Measurements from ENCODE around the gene NPEPL1. TPM values are rescaled to one million over a fixed set of nuclear protein-coding genes. Genes with fewer than 3 reads are reported as not detected.

The NPEPL1 gene
- total and polyA plus RNA-seq, 2 of the 8 experiments (the other 6 are each of a cell fraction or from before 2014, with no cell fraction given): 12.4 to 26.8 TPM

DNA sequence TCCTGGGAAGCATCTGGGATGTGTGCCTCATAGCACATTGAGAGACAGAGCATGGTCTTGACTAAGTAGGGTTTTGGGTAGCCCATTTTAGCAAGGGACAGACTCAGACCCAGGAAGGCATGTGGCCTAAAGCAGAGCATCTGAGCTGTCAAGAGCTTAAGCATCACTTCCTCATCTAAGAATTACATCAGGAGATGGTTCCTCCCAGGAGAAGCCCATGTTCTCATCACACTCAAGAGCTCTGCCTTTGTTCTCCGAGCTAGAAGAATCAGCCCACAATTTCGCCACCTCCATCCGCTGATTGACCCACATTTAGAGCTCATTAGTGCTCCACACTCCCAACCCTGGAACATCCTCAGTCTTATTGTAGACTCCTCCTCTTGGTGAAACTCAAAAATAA is 68.3 kb downstream of the NPEPL1 start:
- H3K4me3 ChIP-seq (ENCODE audit: extremely low read depth in 1 of 4, insufficient read depth in 2 of 4, low read depth in 3 of 4, low read length in 4 of 4): no peak overlapping the region
- H3K56ac ChIP-seq (replicated peaks; ENCODE audit: insufficient read length, low read depth, low read length): no peak overlapping the region
- H3K23me2 ChIP-seq (ENCODE audit: low read depth, low read length): no peaks in the 10 kb centered on the region
- H3K14ac ChIP-seq (ENCODE audit: insufficient read length): no peak overlapping the region
- H3K9me3 ChIP-seq (ENCODE audit: insufficient read depth in 2 of 2, low read depth in 1 of 2, low read length in 1 of 2): peaks cover 0 to 11% of the 10 kb centered on the region in 2 experiments; a peak in 1 of 4 replicates
- no peak overlapping the region for H3K4ac ChIP-seq (replicated peaks; ENCODE audit: insufficient read length, low read depth, low read length)
- CTCF ChIA-PET (ENCODE audit: partially characterized antibody): interaction anchor here (0.7 to 1.2 kb wide), 3 partner anchors 57 to 280 kb away, joined by 3 read pairs; no protein-coding TSS in a partner anchor
- H3K4me2 ChIP-seq (ENCODE audit: insufficient read depth in 1 of 2, low read depth in 2 of 2, low read length in 2 of 2): no peak overlapping the region
- WGBS, 2 experiments (ENCODE audit: extremely low coverage in 1 of 2, insufficient coverage in 1 of 2, insufficient read length in 1 of 2, insufficient replicate concordance in 2 of 2, low coverage in 1 of 2, low lambda C conversion rate in 2 of 2, missing lambda C conversion rate in 1 of 2): 91% methylated on average over 3 of the region's 3 CpGs; no CpG with 5 or more reads in 1 of the 2 experiments
- DNase-seq (ENCODE audit: low read depth in 1 of 2, low spot score in 2 of 2) (no peak), FAIRE-seq (no peak)
- no peaks in the 10 kb centered on the region for H4K20me1 ChIP-seq (replicated peaks in 1 of 2; ENCODE audit: control insufficient read depth in 1 of 2, insufficient read depth in 2 of 2, low read length in 2 of 2)
- no peak overlapping the region for H2BK15ac ChIP-seq (ENCODE audit: low read length)
- H3K23ac ChIP-seq (ENCODE audit: insufficient read length): no peak overlapping the region
- no peak overlapping the region for H3K9ac ChIP-seq (replicated peaks in 1 of 4; ENCODE audit: extremely low read depth in 1 of 4, low read depth in 3 of 4, low read length in 3 of 4)
- no peak overlapping the region for H4K91ac ChIP-seq (replicated peaks; ENCODE audit: insufficient read length, low read length)
- H3K27me3 ChIP-seq (replicated peaks in 1 of 4; ENCODE audit: control insufficient read depth in 3 of 4, extremely low read depth in 1 of 4, insufficient read depth in 3 of 4, low read length in 3 of 4): no peaks in the 10 kb centered on the region
- no peaks in the 10 kb centered on the region for H3K36me3 ChIP-seq (ENCODE audit: control insufficient read depth in 2 of 4, insufficient read depth in 4 of 4, low read length in 3 of 4)
- no peak overlapping the region; the same call in 1 of the 2 replicates for H2AK5ac ChIP-seq (ENCODE audit: low read depth, low read length)
- H3K18ac ChIP-seq (ENCODE audit: extremely low read depth, low read length): no peak overlapping the region
- H3K27ac ChIP-seq (ENCODE audit: low read depth, low read length): no peak overlapping the region
- no peaks in the 10 kb centered on the region for H3K4me1 ChIP-seq (replicated peaks in 1 of 4; ENCODE audit: control insufficient read depth in 3 of 4, insufficient read depth in 4 of 4, low read length in 3 of 4)
- H2AFZ ChIP-seq (ENCODE audit: low read length): no peak overlapping the region
- no peak overlapping the region for H2BK12ac ChIP-seq (ENCODE audit: low read depth, low read length)
- no peak overlapping the region for H4K5ac ChIP-seq (ENCODE audit: insufficient read length, low read depth, low read length)
- no peaks in the 10 kb centered on the region for H3K79me1 ChIP-seq (ENCODE audit: low read depth, low read length)
- H4K8ac ChIP-seq (ENCODE audit: extremely low read depth, insufficient read depth, low read length): no peak overlapping the region
- no peak overlapping the region for H2BK120ac ChIP-seq (replicated peaks; ENCODE audit: low read depth, low read length)
- no peaks in the 10 kb centered on the region for H3K79me2 ChIP-seq (ENCODE audit: control insufficient read depth in 1 of 2, insufficient read depth in 2 of 2, low read length in 2 of 2)
- POLR2A ChIA-PET (ENCODE audit: partially characterized antibody): no interaction called here
- H2BK5ac ChIP-seq (ENCODE audit: low read depth, low read length): no peak overlapping the region
- no peak overlapping the region for H2BK20ac ChIP-seq (ENCODE audit: low read length)
- TF ChIP-seq TAF7 (optimal IDR thresholded peaks at IDR 0.05; ENCODE audit: borderline replicate concordance, low read depth, low read length): no peak
- TF ChIP-seq MAFK (IDR thresholded peaks at IDR 0.05; ENCODE audit: low read depth, low read length): no peak
- no peak for TF ChIP-seq SIX5 (IDR thresholded peaks at IDR 0.05; ENCODE audit: low read depth, low read length)
- TF ChIP-seq HDAC2 (IDR thresholded peaks at IDR 0.05; ENCODE audit: borderline replicate concordance in 1 of 2, low read depth in 2 of 2, low read length in 2 of 2): no peak
- TF ChIP-seq ASH2L (IDR thresholded peaks at IDR 0.05; ENCODE audit: low read length): no peak
- no peak for TF ChIP-seq RNF2 (IDR thresholded peaks at IDR 0.05; ENCODE audit: borderline replicate concordance, low read depth, low read length, missing control alignments, poor library complexity, severe bottlenecking)
- TF ChIP-seq SAP30 (IDR thresholded peaks at IDR 0.05; ENCODE audit: insufficient read depth, insufficient replicate concordance, low read length): no peak
- no peak for TF ChIP-seq JUN (IDR thresholded peaks at IDR 0.05; ENCODE audit: low read depth, low read length)
- no peak for TF ChIP-seq BACH1 (IDR thresholded peaks at IDR 0.05; ENCODE audit: low read length)
- no peak for TF ChIP-seq EZH2 (IDR thresholded peaks at IDR 0.05; ENCODE audit: low read depth, low read length, severe bottlenecking)
- no peak for TF ChIP-seq ATF2 (IDR thresholded peaks at IDR 0.05; ENCODE audit: low read length)
- TF ChIP-seq PHF8 (conservative IDR thresholded peaks at IDR 0.05; ENCODE audit: low read depth, low read length): no peak

All from H1 (cell line).